ENCODE data around the gene AGRN.

- TF ChIP-seq, protein P1, sequence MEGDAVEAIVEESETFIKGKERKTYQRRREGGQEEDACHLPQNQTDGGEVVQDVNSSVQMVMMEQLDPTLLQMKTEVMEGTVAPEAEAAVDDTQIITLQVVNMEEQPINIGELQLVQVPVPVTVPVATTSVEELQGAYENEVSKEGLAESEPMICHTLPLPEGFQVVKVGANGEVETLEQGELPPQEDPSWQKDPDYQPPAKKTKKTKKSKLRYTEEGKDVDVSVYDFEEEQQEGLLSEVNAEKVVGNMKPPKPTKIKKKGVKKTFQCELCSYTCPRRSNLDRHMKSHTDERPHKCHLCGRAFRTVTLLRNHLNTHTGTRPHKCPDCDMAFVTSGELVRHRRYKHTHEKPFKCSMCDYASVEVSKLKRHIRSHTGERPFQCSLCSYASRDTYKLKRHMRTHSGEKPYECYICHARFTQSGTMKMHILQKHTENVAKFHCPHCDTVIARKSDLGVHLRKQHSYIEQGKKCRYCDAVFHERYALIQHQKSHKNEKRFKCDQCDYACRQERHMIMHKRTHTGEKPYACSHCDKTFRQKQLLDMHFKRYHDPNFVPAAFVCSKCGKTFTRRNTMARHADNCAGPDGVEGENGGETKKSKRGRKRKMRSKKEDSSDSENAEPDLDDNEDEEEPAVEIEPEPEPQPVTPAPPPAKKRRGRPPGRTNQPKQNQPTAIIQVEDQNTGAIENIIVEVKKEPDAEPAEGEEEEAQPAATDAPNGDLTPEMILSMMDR (IDR thresholded peaks at IDR 0.05): no peak
- no peak for TF ChIP-seq EZH2phosphoT487 (IDR thresholded peaks at IDR 0.05)
Observed at GRCh38 chr1:1032424-1032823, 12.5 kb downstream of the AGRN start.
